Fibroblast of villous mesenchyme (primary cell): Measurements from ENCODE around the gene UBAC1. TPM values are rescaled to one million over a fixed set of nuclear protein-coding genes. Genes with fewer than 3 reads are reported as not detected.

Experiments
- DNase-seq: peaks from one replicate; pipeline ENCODE4 v3.0.0-alpha.2; 2010; ENCODE audit warnings: low read depth
- H3K4me3 ChIP-seq: 2 replicates; pipeline ENCODE4 v1.5.1; 2011; ENCODE audit warnings: low read depth, mild to moderate bottlenecking, low read length
- CTCF ChIP-seq: IDR thresholded peaks from 2 replicates; pipeline ENCODE4 v1.5.1; 2012; ENCODE audit warnings: low read depth, mild to moderate bottlenecking, low read length; ENCODE audit not compliant: insufficient read depth
- total RNA-seq: library from RNA; depleted of rRNA; stranded (reverse); fragments of >200 nt; gene quantifications from 2 replicates; pipeline ENCODE4 v1.2.3, GENCODE V29; 2012

The UBAC1 gene
- total RNA-seq, 1 donor = 27.6 TPM

- no peak for DNase-seq
- TF ChIP-seq CTCF = no peak
- no peak overlapping the region for H3K4me3 ChIP-seq
Observed at GRCh38 chr9:135989722-135990467, 28.7 kb upstream of the UBAC1 start.

- DNase-seq = no peak
- H3K4me3 ChIP-seq = no peak overlapping the region
- no peak for TF ChIP-seq CTCF
Observed at GRCh38 chr9:135989157-135989556, 28.0 kb upstream of the UBAC1 start.

GRCh38 chr9:135988493-135988892, 27.3 kb upstream of the UBAC1 start:
- no peak for TF ChIP-seq CTCF
- no peak for DNase-seq
- no peak overlapping the region for H3K4me3 ChIP-seq

GRCh38 chr9:135987838-135988404, 26.7 kb upstream of the UBAC1 start:
- TF ChIP-seq CTCF = no peak
- no peak overlapping the region for H3K4me3 ChIP-seq
- no peak for DNase-seq

- H3K4me3 ChIP-seq = no peak overlapping the region
- DNase-seq = no peak
Observed at GRCh38 chr9:135986605-135987004, 25.4 kb upstream of the UBAC1 start.

GRCh38 chr9:135985889-135986288, 24.7 kb upstream of the UBAC1 start:
- TF ChIP-seq CTCF = no peak

More at GRCh38 chr9:135986605-135987004, 25.4 kb upstream of the UBAC1 start:
- TF ChIP-seq CTCF = no peak

More at GRCh38 chr9:135985889-135986288, 24.7 kb upstream of the UBAC1 start:
- no peak overlapping the region for H3K4me3 ChIP-seq
- no peak for DNase-seq
